ENCODE measurements around the gene BBS2. TPM values are rescaled to one million over a fixed set of nuclear protein-coding genes. Genes with fewer than 3 reads are reported as not detected.

BBS2 gene
- total RNA-seq, 1 donor from 2014 or later = 25.5 TPM

- peaks cover 16% of the 10 kb centered on the region for H3K4me1 Mint-ChIP-seq
- intact Hi-C loops (cut with micrococcal nuclease) = loop anchor here (5.0 to 10.0 kb wide), 2 partner anchors 62 to 89 kb away; no protein-coding TSS in a partner anchor
- DNase-seq (no peak), ATAC-seq (ENCODE audit: low read depth) (no peak)
- no peak for TF ChIP-seq CTCF (IDR thresholded peaks at IDR 0.05)
- H3K36me3 Mint-ChIP-seq (ENCODE audit: low read depth) = peaks cover 43% of the 10 kb centered on the region
- no peaks in the 10 kb centered on the region for H3K9me3 Mint-ChIP-seq
- no peaks in the 10 kb centered on the region for H3K27me3 Mint-ChIP-seq
- ChIA-PET POLR2A (interaction anchor here (0.5 to 1.7 kb wide), 2 partner anchors 188 to 189 kb away, joined by 7 read pairs; no protein-coding TSS in a partner anchor), CTCF (interaction anchor here (1.0 to 3.4 kb wide), 3 partner anchors 89 to 188 kb away, joined by 4 to 27 read pairs (median 21); no protein-coding TSS in a partner anchor)
- no peak overlapping the region for H3K4me3 Mint-ChIP-seq
- H3K27ac Mint-ChIP-seq = no peak overlapping the region
These were observed 6.7 kb downstream of the BBS2 start for GRCh38 chr16:56513091-56513490.

GRCh38 chr16:56512025-56512424 lies 7.8 kb downstream of the BBS2 start:
- ChIA-PET CTCF (interaction anchor here (3.0 to 3.4 kb wide), 2 partner anchors 90 to 189 kb away, joined by 21 to 27 read pairs; no protein-coding TSS in a partner anchor), POLR2A (no interaction called here)
- intact Hi-C loops (cut with micrococcal nuclease) = loop anchor here (5.0 to 10.0 kb wide), 2 partner anchors 63 to 90 kb away; no protein-coding TSS in a partner anchor
- no peak for ATAC-seq (ENCODE audit: low read depth)
- DNase-seq = no peak
- Mint-ChIP-seq H3K36me3 (ENCODE audit: low read depth) (peaks cover 52% of the 10 kb centered on the region), H3K4me3 (no peak overlapping the region), H3K4me1 (peaks cover 14% of the 10 kb centered on the region), H3K27ac (no peak overlapping the region), H3K9me3 (no peaks in the 10 kb centered on the region), H3K27me3 (no peaks in the 10 kb centered on the region)
- TF ChIP-seq CTCF (IDR thresholded peaks at IDR 0.05) = no peak

GRCh38 chr16:56510544-56510943 lies 9.3 kb downstream of the BBS2 start:
- ChIA-PET CTCF (interaction anchor here (1.9 kb wide), 1 partner anchor 191 kb away, joined by 6 read pairs; no protein-coding TSS in a partner anchor), POLR2A (no interaction called here)
- Mint-ChIP-seq H3K4me3 (no peak overlapping the region), H3K9me3 (no peaks in the 10 kb centered on the region), H3K36me3 (ENCODE audit: low read depth) (peaks cover 67% of the 10 kb centered on the region), H3K4me1 (peaks cover 12% of the 10 kb centered on the region), H3K27ac (no peak overlapping the region), H3K27me3 (no peaks in the 10 kb centered on the region)
- ATAC-seq (ENCODE audit: low read depth) = no peak
- intact Hi-C loops (cut with micrococcal nuclease) = loop anchor here (5.0 to 10.0 kb wide), 2 partner anchors 64 to 92 kb away; no protein-coding TSS in a partner anchor
- TF ChIP-seq CTCF (IDR thresholded peaks at IDR 0.05) = no peak
- DNase-seq = no peak

- Mint-ChIP-seq H3K27me3 (no peaks in the 10 kb centered on the region), H3K9me3 (no peaks in the 10 kb centered on the region), H3K36me3 (ENCODE audit: low read depth) (peaks cover 81% of the 10 kb centered on the region), H3K4me1 (no peaks in the 10 kb centered on the region), H3K4me3 (no peak overlapping the region), H3K27ac (no peak overlapping the region)
- no peak for ATAC-seq (ENCODE audit: low read depth)
- POLR2A ChIA-PET = no interaction called here
- CTCF ChIA-PET = no interaction called here
- intact Hi-C loops (cut with micrococcal nuclease) = no loop called here
- TF ChIP-seq CTCF (IDR thresholded peaks at IDR 0.05) = no peak
- no peak for DNase-seq
These were observed 12.9 kb downstream of the BBS2 start for GRCh38 chr16:56506941-56507340.

- H3K36me3 Mint-ChIP-seq (ENCODE audit: low read depth) = peaks cover 81% of the 10 kb centered on the region
- POLR2A ChIA-PET = no interaction called here
These were observed 14.6 kb downstream of the BBS2 start for GRCh38 chr16:56505181-56505580.

More at GRCh38 chr16:56505181-56505580, 14.6 kb downstream of the BBS2 start:
- Mint-ChIP-seq H3K9me3 (no peaks in the 10 kb centered on the region), H3K27ac (no peak overlapping the region), H3K27me3 (no peaks in the 10 kb centered on the region), H3K4me3 (no peak overlapping the region), H3K4me1 (no peaks in the 10 kb centered on the region)
- no peak for TF ChIP-seq CTCF (IDR thresholded peaks at IDR 0.05)
- CTCF ChIA-PET = no interaction called here
- no peak for ATAC-seq (ENCODE audit: low read depth)
- DNase-seq = no peak
- intact Hi-C loops (cut with micrococcal nuclease) = no loop called here
